ENCODE data around the gene NLRP9. TPM values are rescaled to one million over a fixed set of nuclear protein-coding genes. Genes with fewer than 3 reads are reported as not detected.

Gene NLRP9
- total and polyA plus RNA-seq, 2 of the 4 experiments (the other 2 are of a cell fraction) = not detected

DNA sequence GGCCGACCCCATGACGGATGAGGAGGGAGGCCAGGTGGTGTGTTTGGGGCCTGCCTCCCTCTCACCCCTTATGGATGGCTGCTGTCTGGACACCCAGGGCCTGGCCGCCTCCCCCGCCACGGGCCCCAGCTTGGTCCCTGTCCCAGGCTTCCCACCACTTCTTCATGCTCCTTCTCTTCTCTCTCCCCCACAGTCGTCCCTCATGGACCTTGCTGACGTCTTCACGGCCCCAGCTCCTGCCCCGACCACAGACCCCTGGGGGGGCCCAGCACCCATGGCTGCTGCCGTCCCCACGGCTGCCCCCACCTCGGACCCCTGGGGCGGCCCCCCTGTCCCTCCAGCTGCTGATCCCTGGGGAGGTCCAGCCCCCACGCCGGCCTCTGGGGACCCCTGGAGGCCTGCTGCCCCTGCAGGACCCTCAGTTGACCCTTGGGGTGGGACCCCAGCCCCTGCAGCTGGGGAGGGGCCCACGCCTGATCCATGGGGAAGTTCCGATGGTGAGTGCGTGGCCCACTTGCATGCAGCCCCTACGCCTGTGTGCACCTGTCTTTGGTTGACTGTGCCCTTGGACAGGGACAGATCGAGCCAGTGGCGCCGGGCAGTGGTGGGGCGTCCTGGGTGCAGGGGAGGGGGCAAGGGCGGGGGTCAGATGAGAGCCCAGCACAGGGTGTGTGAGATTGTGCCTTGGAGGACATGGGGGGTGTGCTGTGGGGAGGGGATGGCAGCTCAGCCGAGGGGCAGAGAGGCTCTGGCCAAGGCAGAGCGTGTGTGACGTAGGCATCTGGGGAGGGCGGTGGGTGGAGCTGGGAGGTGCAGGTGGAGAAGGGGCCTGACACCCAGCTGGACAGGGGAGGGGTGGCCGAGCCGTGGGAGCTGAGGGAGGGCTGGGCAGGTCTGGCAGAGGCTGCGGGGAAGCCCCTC, 46.4 kb downstream of the NLRP9 start:
- Histone ChIP-seq H3K36me3 (ENCODE audit: control insufficient read depth, insufficient read depth, low read length) (peaks cover 69% of the 10 kb centered on the region), H3K14ac (replicated peaks; ENCODE audit: low read depth, low read length) (no peak overlapping the region), H3K18ac (ENCODE audit: low read depth, low read length) (no peak overlapping the region), H2BK5ac (ENCODE audit: low read depth, low read length, poor library complexity, severe bottlenecking) (no peak overlapping the region), H2BK120ac (ENCODE audit: low read depth, low read length) (no peak overlapping the region), H2AFZ (replicated peaks; ENCODE audit: low read length, poor library complexity) (no peak overlapping the region), H4K8ac (ENCODE audit: low read depth in 2 of 2, low read length in 2 of 2) (no peak overlapping the region), H3K9me1 (ENCODE audit: insufficient read depth, low read length) (no peaks in the 10 kb centered on the region), H3K4me1 (ENCODE audit: control insufficient read depth, insufficient read depth, low read length) (no peaks in the 10 kb centered on the region), H2AK9ac (replicated peaks; ENCODE audit: low read depth, low read length, poor library complexity) (no peak overlapping the region), H2BK20ac (ENCODE audit: low read depth, low read length) (no peak overlapping the region), H3K56ac (ENCODE audit: extremely low read depth, insufficient read depth, low read length) (no peak overlapping the region), H2BK15ac (ENCODE audit: low read depth, low read length) (no peak overlapping the region), H3K9ac (ENCODE audit: low read depth, low read length) (no peak overlapping the region), H3K4me3 (ENCODE audit: insufficient read depth, low read depth, low read length) (no peak overlapping the region), H4K20me1 (ENCODE audit: insufficient read depth, low read length) (peaks cover 17% of the 10 kb centered on the region), H3K23ac (ENCODE audit: low read depth, low read length) (no peak overlapping the region), H3K79me1 (ENCODE audit: low read depth in 1 of 2, low read length in 2 of 2) (peaks cover 4 to 14% of the 10 kb centered on the region in 2 experiments; a peak in 2 of 4 replicates), H3K27me3 (ENCODE audit: control insufficient read depth, insufficient read depth, low read length) (no peaks in the 10 kb centered on the region), H2AK5ac (ENCODE audit: low read depth, low read length) (no peak overlapping the region), H3K9me3 (ENCODE audit: control insufficient read depth, insufficient read depth, low read length) (no peaks in the 10 kb centered on the region), H3K27ac (ENCODE audit: insufficient read depth, low read length) (no peak overlapping the region), H4K5ac (ENCODE audit: low read depth, low read length) (no peak overlapping the region), H3K4me2 (ENCODE audit: low read depth, low read length) (no peak overlapping the region), H4K91ac (ENCODE audit: insufficient read depth, low read depth, low read length) (no peak overlapping the region), H3K4ac (ENCODE audit: low read depth, low read length) (no peak overlapping the region)
- POLR2A ChIA-PET (ENCODE audit: unreplicated experiment) = no interaction called here
- BruUV-seq (replicated peaks) = no TSS peak
- no peak for DNase-seq
- ATAC-seq (ENCODE audit: low read depth) = no peak
- in situ Hi-C loops (cut with MboI; ENCODE audit: low sequenced_read_pairs) (loop anchor here (25.0 kb wide), 1 partner anchor 445 kb away; the partner anchor contains the start of gene ZNF444), intact Hi-C loops (cut with micrococcal nuclease) (no loop called here), dilution Hi-C loops (cut with HindIII; ENCODE audit: low sequenced_read_pairs, unreplicated experiment) (no loop called here)
- 89% methylated on average over 3 of the region's 31 CpGs; no CpG with 5 or more reads in 1 of the 2 experiments for WGBS, 2 experiments (ENCODE audit: extremely low coverage in 2 of 2, insufficient read length in 1 of 2)
- CTCF ChIA-PET = no interaction called here
- no peak for TF ChIP-seq RFX5 (IDR thresholded peaks at IDR 0.05; ENCODE audit: low read depth, low read length)
- TF ChIP-seq CEBPB (IDR thresholded peaks at IDR 0.05; ENCODE audit: low read depth, low read length) = no peak
- no peak for TF ChIP-seq BHLHE40 (IDR thresholded peaks at IDR 0.05; ENCODE audit: low read depth, low read length)
- TF ChIP-seq, protein P1, sequence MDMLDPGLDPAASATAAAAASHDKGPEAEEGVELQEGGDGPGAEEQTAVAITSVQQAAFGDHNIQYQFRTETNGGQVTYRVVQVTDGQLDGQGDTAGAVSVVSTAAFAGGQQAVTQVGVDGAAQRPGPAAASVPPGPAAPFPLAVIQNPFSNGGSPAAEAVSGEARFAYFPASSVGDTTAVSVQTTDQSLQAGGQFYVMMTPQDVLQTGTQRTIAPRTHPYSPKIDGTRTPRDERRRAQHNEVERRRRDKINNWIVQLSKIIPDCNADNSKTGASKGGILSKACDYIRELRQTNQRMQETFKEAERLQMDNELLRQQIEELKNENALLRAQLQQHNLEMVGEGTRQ (IDR thresholded peaks at IDR 0.05; ENCODE audit: low read depth, low read length) = no peak
- TF ChIP-seq SMC3 (IDR thresholded peaks at IDR 0.05; ENCODE audit: low read depth, low read length) = no peak
- TF ChIP-seq MXI1 (IDR thresholded peaks at IDR 0.05; ENCODE audit: borderline replicate concordance, low read depth, low read length) = no peak
- TF ChIP-seq MAZ (IDR thresholded peaks at IDR 0.05; ENCODE audit: borderline replicate concordance, low read depth, low read length) = no peak
- TF ChIP-seq, protein P2, sequence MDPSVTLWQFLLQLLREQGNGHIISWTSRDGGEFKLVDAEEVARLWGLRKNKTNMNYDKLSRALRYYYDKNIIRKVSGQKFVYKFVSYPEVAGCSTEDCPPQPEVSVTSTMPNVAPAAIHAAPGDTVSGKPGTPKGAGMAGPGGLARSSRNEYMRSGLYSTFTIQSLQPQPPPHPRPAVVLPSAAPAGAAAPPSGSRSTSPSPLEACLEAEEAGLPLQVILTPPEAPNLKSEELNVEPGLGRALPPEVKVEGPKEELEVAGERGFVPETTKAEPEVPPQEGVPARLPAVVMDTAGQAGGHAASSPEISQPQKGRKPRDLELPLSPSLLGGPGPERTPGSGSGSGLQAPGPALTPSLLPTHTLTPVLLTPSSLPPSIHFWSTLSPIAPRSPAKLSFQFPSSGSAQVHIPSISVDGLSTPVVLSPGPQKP (IDR thresholded peaks at IDR 0.05; ENCODE audit: borderline replicate concordance, low read depth, low read length) = no peak
- TF ChIP-seq, protein P3, sequence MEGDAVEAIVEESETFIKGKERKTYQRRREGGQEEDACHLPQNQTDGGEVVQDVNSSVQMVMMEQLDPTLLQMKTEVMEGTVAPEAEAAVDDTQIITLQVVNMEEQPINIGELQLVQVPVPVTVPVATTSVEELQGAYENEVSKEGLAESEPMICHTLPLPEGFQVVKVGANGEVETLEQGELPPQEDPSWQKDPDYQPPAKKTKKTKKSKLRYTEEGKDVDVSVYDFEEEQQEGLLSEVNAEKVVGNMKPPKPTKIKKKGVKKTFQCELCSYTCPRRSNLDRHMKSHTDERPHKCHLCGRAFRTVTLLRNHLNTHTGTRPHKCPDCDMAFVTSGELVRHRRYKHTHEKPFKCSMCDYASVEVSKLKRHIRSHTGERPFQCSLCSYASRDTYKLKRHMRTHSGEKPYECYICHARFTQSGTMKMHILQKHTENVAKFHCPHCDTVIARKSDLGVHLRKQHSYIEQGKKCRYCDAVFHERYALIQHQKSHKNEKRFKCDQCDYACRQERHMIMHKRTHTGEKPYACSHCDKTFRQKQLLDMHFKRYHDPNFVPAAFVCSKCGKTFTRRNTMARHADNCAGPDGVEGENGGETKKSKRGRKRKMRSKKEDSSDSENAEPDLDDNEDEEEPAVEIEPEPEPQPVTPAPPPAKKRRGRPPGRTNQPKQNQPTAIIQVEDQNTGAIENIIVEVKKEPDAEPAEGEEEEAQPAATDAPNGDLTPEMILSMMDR (conservative IDR thresholded peaks at IDR 0.05; ENCODE audit: low read depth, low read length) = no peak
- no peak for TF ChIP-seq MAFK (IDR thresholded peaks at IDR 0.05; ENCODE audit: low read depth, low read length)
- TF ChIP-seq CHD1 (IDR thresholded peaks at IDR 0.05; ENCODE audit: low read depth, low read length) = no peak
- no peak for TF ChIP-seq RCOR1 (IDR thresholded peaks at IDR 0.05; ENCODE audit: insufficient replicate concordance, low read length)
- TF ChIP-seq POLR2A (IDR thresholded peaks at IDR 0.05; ENCODE audit: low read depth, low read length) = no peak
- no peak for TF ChIP-seq RAD21 (IDR thresholded peaks at IDR 0.05; ENCODE audit: low read length)
- no peak for TF ChIP-seq FOS (IDR thresholded peaks at IDR 0.05; ENCODE audit: low read depth, low read length)

Measured in IMR-90 (cell line).